ENCODE measurements around the gene ALG14. TPM values are rescaled to one million over a fixed set of nuclear protein-coding genes. Genes with fewer than 3 reads are reported as not detected.
"Not testable (repeated sequence)": the region's sequence is repeated elsewhere in the genome, so short reads cannot be mapped to it uniquely, and the experiment has no call there.

ALG14 gene
- polyA plus RNA-seq, 1 donor from 2014 or later = 2.6 TPM

DNA sequence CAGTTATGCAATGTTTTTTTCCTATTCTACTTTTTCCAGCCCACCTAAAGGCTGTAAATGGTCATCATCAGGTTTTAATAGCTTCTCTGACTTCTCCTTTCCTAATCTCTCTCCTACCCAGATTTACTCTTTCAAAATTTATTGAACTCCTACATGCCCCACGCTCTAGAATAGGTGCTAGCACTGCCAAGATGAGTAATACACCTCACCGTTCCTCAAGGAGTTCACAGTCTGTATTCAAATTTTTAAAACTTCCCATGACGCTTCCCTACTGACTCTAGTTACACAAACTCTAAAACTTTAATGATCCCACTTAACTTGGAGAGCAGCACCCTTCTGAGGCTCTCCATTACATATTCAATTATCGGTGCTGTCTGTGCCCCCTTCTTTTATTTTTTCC lies 51.6 kb downstream of the ALG14 start:
- TF ChIP-seq RAD21 (conservative IDR thresholded peaks at IDR 0.05) (no peak), EZH2 (IDR thresholded peaks at IDR 0.05; ENCODE audit: borderline replicate concordance, insufficient read depth, low read length, poor library complexity, severe bottlenecking) (no peak), TAF1 (IDR thresholded peaks at IDR 0.05; ENCODE audit: low read depth) (no peak), SMC3 (conservative IDR thresholded peaks at IDR 0.05; ENCODE audit: poor library complexity) (no peak)
- TF ChIP-seq, protein P1, sequence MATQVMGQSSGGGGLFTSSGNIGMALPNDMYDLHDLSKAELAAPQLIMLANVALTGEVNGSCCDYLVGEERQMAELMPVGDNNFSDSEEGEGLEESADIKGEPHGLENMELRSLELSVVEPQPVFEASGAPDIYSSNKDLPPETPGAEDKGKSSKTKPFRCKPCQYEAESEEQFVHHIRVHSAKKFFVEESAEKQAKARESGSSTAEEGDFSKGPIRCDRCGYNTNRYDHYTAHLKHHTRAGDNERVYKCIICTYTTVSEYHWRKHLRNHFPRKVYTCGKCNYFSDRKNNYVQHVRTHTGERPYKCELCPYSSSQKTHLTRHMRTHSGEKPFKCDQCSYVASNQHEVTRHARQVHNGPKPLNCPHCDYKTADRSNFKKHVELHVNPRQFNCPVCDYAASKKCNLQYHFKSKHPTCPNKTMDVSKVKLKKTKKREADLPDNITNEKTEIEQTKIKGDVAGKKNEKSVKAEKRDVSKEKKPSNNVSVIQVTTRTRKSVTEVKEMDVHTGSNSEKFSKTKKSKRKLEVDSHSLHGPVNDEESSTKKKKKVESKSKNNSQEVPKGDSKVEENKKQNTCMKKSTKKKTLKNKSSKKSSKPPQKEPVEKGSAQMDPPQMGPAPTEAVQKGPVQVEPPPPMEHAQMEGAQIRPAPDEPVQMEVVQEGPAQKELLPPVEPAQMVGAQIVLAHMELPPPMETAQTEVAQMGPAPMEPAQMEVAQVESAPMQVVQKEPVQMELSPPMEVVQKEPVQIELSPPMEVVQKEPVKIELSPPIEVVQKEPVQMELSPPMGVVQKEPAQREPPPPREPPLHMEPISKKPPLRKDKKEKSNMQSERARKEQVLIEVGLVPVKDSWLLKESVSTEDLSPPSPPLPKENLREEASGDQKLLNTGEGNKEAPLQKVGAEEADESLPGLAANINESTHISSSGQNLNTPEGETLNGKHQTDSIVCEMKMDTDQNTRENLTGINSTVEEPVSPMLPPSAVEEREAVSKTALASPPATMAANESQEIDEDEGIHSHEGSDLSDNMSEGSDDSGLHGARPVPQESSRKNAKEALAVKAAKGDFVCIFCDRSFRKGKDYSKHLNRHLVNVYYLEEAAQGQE (IDR thresholded peaks at IDR 0.05; ENCODE audit: borderline replicate concordance) = no peak
- Histone ChIP-seq H2AFZ (ENCODE audit: low read depth, low read length) (no peak overlapping the region), H3F3A (ENCODE audit: insufficient read depth, low read length, poor library complexity, severe bottlenecking) (no peaks in the 10 kb centered on the region), H3K4me3 (ENCODE audit: low read length) (no peak overlapping the region), H3K9ac (ENCODE audit: low read length) (no peak overlapping the region), H3K79me2 (replicated peaks; ENCODE audit: insufficient read depth, low read length) (no peaks in the 10 kb centered on the region), H3K27ac (ENCODE audit: low read length) (no peak overlapping the region), H3K36me3 (ENCODE audit: insufficient read depth, low read length) (no peaks in the 10 kb centered on the region), H3K27me3 (ENCODE audit: insufficient read depth, low read depth, low read length) (no peaks in the 10 kb centered on the region), H4K20me1 (ENCODE audit: insufficient read depth) (no peaks in the 10 kb centered on the region), H3K4me2 (ENCODE audit: low read length) (no peak overlapping the region), H3K9me2 (ENCODE audit: insufficient read depth, low read length) (no peaks in the 10 kb centered on the region), H3K9me3 (ENCODE audit: low read length) (no peaks in the 10 kb centered on the region)

DNA sequence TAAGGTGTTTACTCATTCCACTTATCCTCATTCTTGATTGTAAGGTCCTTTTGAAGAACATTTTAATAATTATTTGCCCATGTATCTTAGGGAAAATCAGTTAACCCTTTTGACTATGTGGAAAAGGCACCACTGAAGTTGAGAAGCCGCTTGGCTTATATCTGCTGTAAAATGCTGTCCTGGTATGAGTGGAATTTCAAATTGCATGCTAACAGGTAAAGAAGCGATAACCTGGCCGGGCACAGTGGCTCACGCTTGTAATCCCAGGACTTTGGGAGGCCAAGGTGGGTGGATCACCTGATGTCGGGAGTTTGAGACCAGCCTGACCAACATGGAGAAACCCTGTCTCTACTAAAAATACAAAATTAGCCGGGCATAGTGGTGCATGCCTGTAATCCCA lies 53.3 kb downstream of the ALG14 start:
- H3K79me2 ChIP-seq (replicated peaks; ENCODE audit: insufficient read depth, low read length); H3K9me3 ChIP-seq (ENCODE audit: low read length); H3K36me3 ChIP-seq (ENCODE audit: insufficient read depth, low read length); H3K9me2 ChIP-seq (ENCODE audit: insufficient read depth, low read length); H3F3A ChIP-seq (ENCODE audit: insufficient read depth, low read length, poor library complexity, severe bottlenecking); H4K20me1 ChIP-seq (ENCODE audit: insufficient read depth); H3K4me3 ChIP-seq (ENCODE audit: low read length); H2AFZ ChIP-seq (ENCODE audit: low read depth, low read length); H3K27ac ChIP-seq (ENCODE audit: low read length); H3K27me3 ChIP-seq (ENCODE audit: insufficient read depth, low read depth, low read length); H3K4me2 ChIP-seq (ENCODE audit: low read length); H3K9ac ChIP-seq (ENCODE audit: low read length): not testable (repeated sequence)

DNA sequence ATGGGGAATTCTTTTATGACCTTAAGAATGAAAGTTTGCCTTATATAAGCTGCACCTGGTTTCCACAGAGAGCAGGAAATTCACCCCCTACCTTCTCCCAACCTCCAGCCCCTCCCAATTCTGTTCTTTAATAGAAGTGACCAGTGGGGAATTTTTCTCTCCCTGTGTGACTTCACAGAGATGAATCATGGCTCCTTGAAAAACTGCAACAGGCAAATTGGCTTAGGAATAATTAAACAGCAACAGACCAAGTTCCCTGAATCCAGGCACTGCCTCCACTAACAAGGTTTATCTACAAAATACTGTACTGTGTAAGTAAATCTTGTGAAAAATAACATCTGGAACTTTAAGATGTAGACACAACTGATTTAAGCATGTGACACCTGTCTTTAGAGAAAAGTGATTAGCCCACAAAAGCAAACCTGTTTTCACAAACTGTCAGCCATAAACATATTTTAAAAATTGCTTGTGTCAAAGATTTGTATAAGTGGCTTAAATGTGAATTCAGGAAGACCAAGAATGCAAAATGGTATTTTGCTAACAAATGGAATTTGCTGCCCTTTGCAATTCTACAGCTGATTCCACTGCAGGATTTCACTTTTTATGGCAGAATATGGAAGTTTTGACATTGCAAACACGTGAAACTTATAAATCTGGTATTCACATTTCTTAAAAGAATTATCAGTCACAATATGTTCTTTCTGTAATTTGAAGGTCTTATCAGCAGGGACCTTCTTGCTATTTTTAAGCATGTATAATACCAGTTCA lies 54.0 kb downstream of the ALG14 start:
- Histone ChIP-seq H4K20me1 (ENCODE audit: insufficient read depth) (no peaks in the 10 kb centered on the region), H3K9me2 (ENCODE audit: insufficient read depth, low read length) (no peaks in the 10 kb centered on the region), H3K4me2 (ENCODE audit: low read length) (no peak overlapping the region), H2AFZ (ENCODE audit: low read depth, low read length) (no peak overlapping the region), H3K79me2 (replicated peaks; ENCODE audit: insufficient read depth, low read length) (no peaks in the 10 kb centered on the region), H3K27ac (ENCODE audit: low read length) (no peak overlapping the region), H3K27me3 (ENCODE audit: insufficient read depth, low read depth, low read length) (no peaks in the 10 kb centered on the region), H3K9me3 (ENCODE audit: low read length) (no peaks in the 10 kb centered on the region), H3K4me3 (ENCODE audit: low read length) (no peak overlapping the region), H3K36me3 (ENCODE audit: insufficient read depth, low read length) (no peaks in the 10 kb centered on the region), H3K9ac (ENCODE audit: low read length) (no peak overlapping the region), H3F3A (ENCODE audit: insufficient read depth, low read length, poor library complexity, severe bottlenecking) (no peaks in the 10 kb centered on the region)
- TF ChIP-seq, protein P1 (IDR thresholded peaks at IDR 0.05; ENCODE audit: borderline replicate concordance) = no peak
- TF ChIP-seq POLR2AphosphoS5 (IDR thresholded peaks at IDR 0.05) (no peak), MXI1 (conservative IDR thresholded peaks at IDR 0.05; ENCODE audit: poor library complexity, severe bottlenecking) (no peak), RAD21 (conservative IDR thresholded peaks at IDR 0.05) (no peak), EP300 (conservative IDR thresholded peaks at IDR 0.05; ENCODE audit: poor library complexity, severe bottlenecking) (no peak), EZH2 (IDR thresholded peaks at IDR 0.05; ENCODE audit: borderline replicate concordance, insufficient read depth, low read length, poor library complexity, severe bottlenecking) (no peak), SMC3 (conservative IDR thresholded peaks at IDR 0.05; ENCODE audit: poor library complexity) (no peak), TAF1 (IDR thresholded peaks at IDR 0.05; ENCODE audit: low read depth) (no peak)
- TF ChIP-seq, protein P2, sequence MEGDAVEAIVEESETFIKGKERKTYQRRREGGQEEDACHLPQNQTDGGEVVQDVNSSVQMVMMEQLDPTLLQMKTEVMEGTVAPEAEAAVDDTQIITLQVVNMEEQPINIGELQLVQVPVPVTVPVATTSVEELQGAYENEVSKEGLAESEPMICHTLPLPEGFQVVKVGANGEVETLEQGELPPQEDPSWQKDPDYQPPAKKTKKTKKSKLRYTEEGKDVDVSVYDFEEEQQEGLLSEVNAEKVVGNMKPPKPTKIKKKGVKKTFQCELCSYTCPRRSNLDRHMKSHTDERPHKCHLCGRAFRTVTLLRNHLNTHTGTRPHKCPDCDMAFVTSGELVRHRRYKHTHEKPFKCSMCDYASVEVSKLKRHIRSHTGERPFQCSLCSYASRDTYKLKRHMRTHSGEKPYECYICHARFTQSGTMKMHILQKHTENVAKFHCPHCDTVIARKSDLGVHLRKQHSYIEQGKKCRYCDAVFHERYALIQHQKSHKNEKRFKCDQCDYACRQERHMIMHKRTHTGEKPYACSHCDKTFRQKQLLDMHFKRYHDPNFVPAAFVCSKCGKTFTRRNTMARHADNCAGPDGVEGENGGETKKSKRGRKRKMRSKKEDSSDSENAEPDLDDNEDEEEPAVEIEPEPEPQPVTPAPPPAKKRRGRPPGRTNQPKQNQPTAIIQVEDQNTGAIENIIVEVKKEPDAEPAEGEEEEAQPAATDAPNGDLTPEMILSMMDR (IDR thresholded peaks at IDR 0.05; ENCODE audit: poor library complexity, severe bottlenecking) = no peak

All from neural cell (in vitro differentiated cells).